Activated naive CD4-positive, alpha-beta T cell treated with Interleukin-2 at 50 U/mL for 16 hours (primary cell): ENCODE data around the gene CNDP2.
"Not testable (repeated sequence)": the region's sequence is repeated elsewhere in the genome, so short reads cannot be mapped to it uniquely, and the experiment has no call there.

Experiments
- DNase-seq: peaks from one replicate; pipeline ENCODE4 v3.0.0-alpha.2; 2020

CNDP2 gene

GRCh38 chr18:74519320-74520095 is 23.3 kb downstream of the CNDP2 start:
- no peak for DNase-seq

DNA sequence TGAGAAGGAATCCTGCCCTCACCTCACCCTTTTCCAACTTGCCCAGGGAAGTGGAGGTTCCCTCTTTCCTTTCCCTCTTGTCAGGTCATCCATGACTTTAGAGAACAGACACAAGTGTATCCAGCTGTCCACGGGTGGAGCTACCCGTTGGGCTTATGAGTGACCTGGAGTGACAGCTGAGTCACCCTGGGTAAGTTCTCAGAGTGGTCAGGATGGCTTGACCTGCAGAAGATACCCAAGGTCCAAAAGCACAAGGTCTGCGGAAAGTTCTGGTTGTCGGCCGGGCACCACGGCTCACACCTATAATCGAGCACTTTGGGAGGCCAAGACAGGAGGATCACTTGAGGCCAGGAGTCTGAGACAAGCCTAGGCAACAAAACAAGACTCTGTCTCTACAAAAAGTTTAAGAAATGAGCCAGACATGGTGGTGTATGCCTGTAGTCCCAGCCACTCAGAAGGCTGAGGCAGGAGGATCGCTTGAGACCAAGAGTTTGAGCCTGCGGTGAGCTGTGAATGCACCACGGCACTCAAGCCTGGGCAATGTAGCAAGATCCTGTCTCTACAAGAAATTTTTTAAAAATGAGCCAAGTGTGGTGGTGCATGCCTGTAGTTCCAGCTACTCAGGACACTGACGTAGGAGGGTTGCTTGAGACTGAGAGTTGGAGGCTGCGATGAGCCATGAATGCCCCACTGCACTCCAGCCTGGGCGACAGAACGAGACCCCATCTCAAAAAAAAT is 24.1 kb downstream of the CNDP2 start:
- no peak for DNase-seq

DNA sequence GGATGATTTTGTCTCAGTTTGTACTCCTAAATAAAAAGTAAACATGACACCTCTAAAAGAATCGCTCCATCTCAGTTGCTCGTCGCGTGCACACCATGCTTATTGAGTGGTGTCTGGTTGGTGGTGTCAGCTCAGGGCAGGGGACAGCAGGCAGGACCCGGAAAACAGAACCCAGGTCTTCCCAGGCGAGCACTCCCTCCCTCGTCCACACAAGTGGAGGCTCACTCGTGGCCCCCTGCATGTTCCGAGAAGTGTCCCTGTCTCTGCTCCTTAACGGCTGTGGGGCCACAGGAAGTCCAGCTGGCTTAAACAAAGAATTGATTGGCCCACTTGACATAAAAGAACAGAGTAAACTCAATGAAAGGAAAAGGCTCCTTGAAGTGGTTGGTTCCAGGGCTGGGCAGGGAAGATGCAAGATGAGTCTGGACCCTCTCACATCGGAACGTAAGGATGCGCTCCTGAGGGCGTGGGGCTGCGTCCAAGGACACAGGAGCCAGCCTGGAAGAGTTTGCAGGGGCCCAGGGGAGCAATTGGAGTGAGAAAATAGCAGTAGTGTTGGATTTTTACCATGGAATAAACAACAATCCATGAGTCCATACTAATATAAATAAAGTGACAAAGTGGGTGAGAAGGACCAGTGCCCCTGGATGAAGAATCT is 25.0 kb downstream of the CNDP2 start:
- no peak for DNase-seq

DNA sequence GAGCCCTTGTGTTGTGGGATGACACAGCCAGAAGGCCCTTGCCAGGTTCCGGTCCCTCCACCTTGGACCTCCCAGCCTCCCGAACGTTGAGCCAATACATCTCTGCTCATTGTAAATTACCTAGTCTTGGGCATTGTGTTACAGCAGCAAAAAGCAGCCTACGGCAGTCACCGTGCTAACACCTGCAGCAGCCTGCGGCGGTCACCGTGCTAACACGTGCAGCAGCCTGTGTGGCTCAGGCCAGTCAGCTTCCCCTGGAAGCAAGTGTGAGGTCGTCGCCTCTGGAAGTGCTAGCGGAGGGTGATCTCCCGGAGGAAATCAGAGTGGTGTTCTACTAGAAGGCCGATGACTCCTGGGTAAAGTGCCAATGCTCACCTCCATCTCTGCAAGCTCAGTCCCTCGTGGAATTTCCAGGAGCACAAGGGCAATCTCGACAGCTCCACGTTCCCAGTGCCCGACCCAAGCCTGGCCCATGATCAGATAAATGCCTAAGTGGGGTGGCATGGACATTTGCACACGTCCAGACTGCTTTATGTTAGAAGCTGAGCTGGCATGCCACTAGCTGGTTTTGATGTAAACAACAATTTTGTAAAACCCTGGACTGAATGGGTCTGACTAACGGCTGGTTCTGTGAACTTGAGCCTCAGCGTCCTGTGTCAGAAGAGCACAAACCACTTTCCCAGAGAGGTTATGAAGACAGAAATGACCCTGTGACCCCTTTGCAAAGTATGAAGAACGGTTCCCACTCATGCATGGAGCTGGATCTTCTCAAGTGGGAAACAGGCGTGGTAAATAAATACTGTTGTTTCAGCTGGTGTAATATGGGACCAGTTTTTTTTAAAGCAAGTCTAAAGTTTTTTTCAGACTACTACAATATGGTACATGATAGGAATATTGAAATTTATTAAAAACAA is 26.7 kb downstream of the CNDP2 start:
- no peak for DNase-seq

GRCh38 chr18:74524097-74524496 is 27.9 kb downstream of the CNDP2 start:
- DNase-seq, result no peak

DNA sequence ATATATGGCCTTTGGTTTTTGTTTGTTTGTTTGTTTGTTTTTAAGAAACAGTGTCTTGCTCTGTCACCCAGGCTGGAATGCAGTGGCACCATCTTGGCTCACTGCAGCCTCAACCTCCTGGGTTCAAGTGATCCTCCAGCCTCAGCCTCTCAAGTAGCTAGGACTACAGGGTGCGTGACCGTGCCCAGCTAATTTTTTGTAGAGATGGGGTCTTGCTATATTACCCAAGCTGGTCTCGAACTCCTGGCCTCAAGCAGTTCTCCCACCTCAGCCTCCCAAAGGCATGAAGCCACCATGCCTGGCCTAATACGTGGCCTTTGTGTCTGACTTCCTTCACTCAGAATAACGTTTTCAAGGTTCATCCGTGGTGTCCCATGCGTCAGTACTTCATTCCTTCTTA is 28.8 kb downstream of the CNDP2 start:
- DNase-seq, result not testable (repeated sequence)

GRCh38 chr18:74525741-74526140 is 29.6 kb downstream of the CNDP2 start:
- no peak for DNase-seq

DNA sequence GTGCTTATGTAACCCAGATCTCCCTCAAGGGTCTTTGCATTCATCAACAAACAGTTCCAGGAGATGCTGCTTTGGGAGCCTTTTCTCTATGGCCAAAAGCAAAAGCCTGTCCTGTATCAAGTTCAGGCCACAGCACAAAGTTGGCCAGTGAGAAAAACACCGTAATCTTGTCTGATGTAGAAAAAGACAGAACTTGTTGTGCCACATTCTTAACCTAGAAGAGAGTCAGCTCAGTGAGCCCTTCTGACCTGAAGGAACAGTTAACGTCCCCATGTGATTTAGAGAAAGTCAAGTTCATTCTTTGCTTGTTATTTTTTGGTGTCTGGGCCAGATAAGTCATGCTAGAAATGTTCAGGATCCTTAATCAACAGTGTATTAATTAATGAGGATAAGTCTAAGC is 30.3 kb downstream of the CNDP2 start:
- no peak for DNase-seq

DNA sequence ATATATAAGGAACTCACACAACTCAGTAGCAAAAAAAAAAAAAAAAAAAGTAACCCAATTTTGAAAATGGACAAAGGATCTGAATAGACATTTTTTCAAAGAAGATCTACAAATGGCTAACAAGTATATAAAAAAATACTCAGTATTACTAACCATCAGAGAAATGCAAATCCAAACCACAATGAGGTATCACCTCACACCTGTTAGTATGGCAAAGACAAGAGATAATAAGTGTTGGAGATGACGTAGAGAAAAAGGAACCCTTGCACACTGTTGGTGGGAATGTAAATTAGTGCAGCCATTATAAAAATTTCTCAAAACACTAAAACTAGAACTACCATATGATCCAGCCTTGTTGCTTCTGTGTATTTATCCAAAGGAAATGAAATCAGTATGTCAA is 32.3 kb downstream of the CNDP2 start:
- DNase-seq, result no peak

GRCh38 chr18:74528913-74529312 is 32.8 kb downstream of the CNDP2 start:
- DNase-seq, result no peak

GRCh38 chr18:74529378-74529777 is 33.2 kb downstream of the CNDP2 start:
- no peak for DNase-seq

GRCh38 chr18:74529811-74530583 is 33.8 kb downstream of the CNDP2 start:
- no peak for DNase-seq

GRCh38 chr18:74530584-74530862 is 34.4 kb downstream of the CNDP2 start:
- no peak for DNase-seq

GRCh38 chr18:74531043-74531442 is 34.9 kb downstream of the CNDP2 start:
- DNase-seq, result no peak

- DNase-seq, result no peak
Measured at GRCh38 chr18:74532511-74533025, 36.4 kb downstream of the CNDP2 start.

- DNase-seq, result no peak
Measured at GRCh38 chr18:74533666-74534065, 37.5 kb downstream of the CNDP2 start.

DNA sequence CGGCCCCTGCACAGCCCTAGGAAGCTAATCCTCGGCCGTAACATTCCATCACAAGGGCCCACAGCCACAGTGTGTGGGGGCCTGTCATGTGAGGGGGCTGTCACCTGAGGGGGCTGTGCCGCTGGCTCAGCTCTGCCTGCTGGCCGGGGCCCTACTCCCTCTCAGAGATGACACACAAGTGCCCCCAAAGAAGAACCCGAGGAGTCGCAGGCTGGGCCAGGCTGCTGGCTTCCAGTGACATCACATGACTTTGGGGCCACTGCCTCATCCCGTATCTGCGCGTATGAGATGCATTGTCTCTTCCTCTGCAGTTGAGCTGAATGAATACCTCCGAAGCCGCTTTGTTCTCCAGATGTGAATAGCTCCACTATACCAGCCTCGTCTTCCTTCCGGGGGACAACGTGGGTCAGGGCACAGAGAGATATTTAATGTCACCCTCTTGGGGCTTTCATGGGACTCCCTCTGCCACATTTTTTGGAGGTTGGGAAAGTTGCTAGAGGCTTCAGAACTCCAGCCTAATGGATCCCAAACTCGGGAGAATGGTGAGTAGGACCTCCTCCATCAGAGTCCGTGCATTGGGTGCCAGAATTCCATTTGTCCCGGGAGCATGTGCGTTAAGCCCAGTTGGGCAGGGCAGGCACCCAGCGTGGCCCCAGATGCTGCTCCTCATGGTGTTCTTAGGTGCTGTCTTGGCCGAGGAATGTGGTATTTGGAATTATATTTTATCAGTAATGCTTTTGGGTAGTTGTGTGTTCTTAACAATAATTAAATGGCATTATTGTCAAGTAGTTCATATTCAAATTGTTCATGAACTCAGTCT is 38.2 kb downstream of the CNDP2 start, which contains the start of gene CNDP1:
CNDP1 (plus strand) TSS at position 351 of the 820 bp plus-strand sequence; CDS start at position 519, 168 bp downstream.
- DNase-seq, result no peak

GRCh38 chr18:74534981-74535649 is 39.0 kb downstream of the CNDP2 start:
- DNase-seq, result no peak

DNA sequence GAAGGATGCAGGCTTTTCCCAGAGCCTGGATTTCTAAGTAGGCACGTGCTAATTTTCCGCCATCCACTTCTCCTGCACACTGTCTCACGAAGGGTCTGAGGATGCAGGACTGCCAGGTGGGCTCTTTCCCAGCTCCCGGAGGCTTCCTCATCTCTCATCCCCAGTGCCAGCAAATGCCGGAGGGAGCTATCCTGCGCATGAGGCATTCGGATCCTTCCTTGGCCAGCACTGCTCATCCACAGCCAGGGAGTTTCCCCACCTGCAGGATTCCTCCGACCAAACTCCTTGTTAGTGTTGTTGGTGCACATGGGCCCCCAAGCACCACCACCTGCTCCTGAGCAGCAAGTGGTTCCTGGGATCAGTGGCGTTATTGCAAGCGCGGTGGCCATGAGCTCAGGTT is 43.1 kb downstream of the CNDP2 start:
- DNase-seq, result no peak

GRCh38 chr18:74540652-74541421 is 44.7 kb downstream of the CNDP2 start:
- DNase-seq, result no peak
